DMS53 treated with DMSO at 0.1 percent for 48 hours (cell line): ENCODE results near the gene ACADVL.

Experiments
- DNase-seq: peaks from one replicate; lab custom pipeline; 2025; ENCODE audit not compliant: unreplicated experiment; lab: John Stamatoyannopoulos, UW

ACADVL gene

DNA sequence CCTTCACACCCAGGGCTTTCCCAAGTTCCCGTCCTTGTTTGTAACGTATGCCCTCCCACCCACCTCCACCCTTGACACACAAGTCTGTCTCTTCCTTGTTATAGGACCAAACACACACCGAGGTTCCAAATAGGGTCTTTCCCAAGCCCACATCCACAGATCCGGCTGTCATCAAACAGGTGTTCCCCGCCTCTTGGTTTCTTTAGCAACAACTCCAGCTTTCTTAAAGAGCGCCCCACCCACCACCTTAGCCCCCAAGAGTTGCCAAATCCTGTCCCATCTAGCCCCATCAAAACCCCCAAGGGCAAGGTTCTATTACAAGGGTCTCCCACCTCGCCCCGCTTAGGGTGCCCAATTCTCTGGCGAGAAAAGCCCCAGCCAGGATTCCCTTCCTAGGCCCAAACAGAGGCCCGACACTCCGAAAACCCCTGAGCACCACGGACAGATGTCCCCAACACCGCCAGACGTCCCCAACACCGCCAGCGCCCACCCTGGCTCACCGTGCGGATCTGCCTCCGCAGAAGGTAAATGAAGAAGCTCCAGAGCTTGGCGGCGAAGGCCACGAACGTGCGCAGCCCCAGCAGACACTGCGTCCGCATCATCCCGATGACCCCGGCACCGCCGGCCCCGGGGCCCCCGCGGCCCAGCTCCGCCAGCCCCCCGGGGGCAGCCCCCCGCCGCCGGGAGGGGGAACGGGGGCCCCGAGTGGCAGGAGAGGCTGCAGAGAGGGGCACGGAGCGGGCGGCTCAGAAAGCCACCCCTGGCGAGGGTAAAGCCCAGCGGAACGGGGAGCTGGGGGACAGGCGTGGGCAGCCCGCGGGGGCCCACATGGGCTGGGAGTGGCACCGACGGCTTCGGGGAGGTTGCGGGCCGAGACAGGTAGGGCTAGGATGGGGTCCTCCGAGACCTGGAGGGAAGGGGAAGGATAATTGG, 31.2 kb downstream of the ACADVL start:
- no peak for DNase-seq

DNA sequence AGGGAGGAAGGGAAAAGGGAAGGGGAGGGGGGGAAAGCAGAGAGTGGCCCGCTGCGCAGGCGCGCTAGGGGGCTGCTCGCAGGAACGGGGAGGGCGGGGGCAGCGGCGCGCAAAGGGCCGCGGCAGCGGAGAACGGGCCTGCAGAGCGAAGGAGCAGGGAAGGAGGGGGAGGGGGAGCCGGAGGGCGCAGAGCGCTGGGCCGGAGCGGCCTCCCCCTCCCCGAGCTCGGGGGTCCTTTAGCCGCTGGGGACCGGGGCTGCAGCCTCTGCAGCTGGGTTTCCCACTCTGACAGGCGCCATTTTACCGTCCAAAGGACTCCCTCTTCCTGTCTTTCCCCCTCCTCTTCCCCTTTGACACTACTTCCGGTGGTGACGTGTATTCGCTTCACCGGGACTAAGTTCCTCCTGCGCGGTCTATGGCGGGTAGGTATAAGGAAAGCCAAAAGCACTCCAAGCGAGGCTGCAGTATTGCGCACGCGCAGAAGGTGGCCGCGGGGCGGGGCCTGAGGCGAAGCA, 32.0 kb downstream of the ACADVL start, which contains the start of gene CTDNEP1:
TSS of gene CTDNEP1 (minus strand) at position 74 of the 515 bp plus-strand sequence. CDS start 438 bp downstream, outside the sequence.
- DNase-seq: peak; percentile 99

DNA sequence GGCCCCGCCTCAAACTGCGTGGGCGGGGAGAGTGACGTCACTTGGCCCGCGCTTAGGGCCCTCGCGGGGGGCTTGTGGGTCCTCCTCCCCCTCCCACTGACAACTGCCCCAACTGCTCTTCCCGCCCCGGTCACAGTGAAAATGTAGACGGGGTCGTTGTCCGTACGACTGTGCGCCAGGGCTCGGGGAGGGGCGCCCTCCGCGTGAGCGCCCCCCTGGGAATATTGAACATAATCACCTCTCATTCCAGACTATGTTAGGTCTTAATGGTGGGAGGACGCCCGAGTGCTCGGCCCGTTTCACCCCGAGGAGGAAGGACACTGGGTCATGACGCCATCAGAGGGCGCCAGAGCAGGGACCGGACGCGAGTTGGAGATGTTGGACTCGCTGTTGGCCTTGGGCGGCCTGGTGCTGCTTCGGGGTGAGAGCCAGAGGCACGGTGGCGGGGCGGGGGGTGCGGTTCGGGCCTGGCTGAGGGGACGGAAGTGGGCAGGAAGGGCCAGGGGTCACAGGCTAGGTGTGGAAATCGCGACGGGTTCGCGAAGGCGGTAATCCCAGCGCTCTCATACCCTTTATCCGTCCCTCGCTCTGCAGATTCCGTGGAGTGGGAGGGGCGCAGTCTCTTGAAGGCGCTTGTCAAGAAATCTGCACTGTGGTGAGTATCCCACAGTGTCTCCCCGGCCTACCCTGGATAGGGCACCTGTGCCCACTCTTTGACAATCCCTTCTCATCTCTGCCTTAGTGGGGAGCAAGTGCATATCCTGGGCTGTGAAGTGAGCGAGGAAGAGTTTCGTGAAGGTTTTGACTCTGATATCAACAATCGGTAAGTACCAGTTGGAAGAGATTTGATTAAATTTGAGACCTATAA, 32.7 kb downstream of the ACADVL start, which contains the start of gene ELP5:
TSS of gene ELP5 (plus strand) at position 40 of the 868 bp plus-strand sequence. CDS start at position 376, 336 bp downstream.
- DNase-seq: peak; percentile 87

DNA sequence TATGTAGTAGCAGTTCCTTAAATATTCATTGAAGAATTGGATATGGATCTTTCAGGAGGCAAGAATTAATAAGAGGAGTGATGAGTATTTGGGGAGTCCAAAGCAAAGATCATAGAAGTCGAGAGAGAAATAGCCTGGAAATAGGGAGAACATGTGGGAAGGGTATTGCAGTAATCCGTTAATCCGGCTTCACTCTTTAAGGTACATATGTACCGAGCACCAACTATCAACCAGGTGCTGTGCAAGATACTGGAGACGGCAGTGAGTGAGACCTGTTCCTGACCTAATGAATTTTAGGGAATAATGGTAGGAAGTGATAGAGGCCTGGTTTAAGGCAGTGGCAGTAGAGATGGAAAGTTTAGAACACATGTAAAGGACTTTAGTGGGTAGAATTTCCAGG, 33.3 kb downstream of the ACADVL start:
- no peak for DNase-seq

DNA sequence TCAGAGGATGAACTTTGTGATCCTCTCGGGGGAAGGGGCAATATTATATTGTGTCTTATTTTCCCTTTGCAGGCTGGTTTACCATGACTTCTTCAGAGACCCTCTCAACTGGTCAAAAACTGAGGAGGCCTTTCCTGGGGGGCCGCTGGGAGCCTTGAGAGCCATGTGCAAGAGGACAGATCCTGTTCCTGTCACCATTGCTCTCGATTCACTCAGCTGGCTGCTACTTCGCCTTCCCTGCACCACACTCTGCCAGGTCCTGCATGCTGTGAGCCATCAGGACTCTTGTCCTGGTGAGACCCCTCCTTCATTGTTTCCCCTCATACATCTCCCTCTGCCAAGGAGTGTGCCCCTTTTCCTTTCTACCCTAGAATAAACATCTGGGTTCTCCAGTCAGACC, 34.8 kb downstream of the ACADVL start:
- DNase-seq: no peak

DNA sequence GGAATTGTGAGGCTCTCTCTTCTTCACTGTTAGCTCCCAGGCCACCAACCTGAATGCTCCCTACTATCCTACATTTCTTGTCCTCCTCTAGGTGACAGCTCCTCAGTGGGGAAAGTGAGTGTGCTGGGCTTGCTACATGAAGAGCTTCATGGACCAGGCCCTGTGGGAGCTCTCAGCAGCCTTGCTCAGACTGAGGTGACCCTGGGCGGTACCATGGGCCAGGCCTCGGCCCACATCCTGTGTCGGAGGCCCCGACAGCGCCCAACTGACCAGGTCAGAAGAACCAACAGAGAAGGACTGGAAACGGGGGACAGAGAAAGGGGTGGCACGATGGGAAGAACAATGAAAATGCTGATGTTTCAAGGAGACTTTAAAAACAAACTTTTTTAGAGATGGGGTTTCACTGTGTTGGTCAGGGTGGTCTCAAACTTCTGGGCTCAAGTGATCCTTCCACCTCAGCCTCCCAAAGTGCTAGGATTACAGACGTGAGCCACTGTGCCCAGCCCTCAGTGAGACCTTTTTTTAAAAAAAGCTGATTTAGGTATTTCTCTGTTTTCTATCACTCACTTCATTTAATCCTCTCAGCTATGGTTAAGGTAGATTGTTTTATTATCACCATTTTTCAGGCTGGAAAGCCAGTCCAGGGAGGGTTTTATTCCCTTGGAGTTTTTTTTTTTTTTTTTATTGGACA, 37.2 kb downstream of the ACADVL start:
- no peak for DNase-seq

DNA sequence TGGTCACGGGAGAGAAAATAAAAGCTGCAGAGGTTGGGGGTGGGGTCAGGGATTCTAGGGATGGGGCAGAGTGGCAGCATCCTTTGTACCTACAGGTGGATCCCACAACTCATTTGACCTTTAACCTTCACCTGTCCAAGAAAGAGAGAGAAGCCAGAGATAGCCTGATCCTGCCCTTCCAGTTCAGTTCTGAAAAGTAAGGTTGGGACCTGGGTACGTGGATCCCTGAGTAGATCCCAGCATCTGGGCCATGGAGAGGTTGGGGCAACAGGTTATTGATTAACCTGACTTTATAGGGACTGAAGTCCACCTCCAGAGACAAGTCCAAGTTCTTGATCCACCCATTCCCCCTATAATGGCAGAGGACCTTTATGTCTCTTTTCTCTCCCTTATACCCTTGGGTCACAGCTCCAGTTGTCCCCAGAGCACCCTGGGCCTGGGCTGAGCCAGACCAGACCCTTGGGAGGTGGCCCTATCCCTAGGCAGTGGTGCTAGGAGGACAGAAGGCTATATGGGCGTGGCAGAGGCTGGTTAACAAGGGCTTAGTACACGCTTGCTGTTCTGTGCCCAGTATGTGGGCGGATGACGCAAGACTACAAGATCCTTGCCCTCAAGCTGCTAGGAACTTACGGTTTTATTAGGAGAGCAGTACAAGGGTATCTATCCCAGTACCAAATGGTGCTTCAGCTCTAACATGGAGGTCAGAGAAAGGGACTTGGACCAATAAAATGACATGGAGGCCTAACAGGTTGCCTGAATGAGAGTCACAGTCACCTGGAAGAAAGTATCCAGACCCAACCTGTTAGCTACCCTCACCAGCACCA, 39.2 kb downstream of the ACADVL start:
- no peak for DNase-seq

DNA sequence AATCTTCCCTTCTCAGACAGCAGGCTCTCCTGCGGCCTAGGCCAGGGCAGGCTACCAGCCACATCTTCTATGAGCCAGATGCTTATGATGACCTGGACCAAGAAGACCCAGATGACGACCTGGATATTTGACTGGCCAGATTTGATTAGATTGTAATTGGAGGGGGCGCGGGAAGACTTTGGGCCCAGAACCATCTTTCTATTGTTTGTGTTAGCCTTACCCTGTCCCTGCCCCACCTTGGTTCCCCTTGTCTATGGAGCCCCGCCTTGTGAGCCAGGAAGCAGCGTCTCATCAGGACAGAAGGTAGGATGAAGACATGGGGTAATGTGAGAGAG, 39.8 kb downstream of the ACADVL start:
- no peak for DNase-seq

DNA sequence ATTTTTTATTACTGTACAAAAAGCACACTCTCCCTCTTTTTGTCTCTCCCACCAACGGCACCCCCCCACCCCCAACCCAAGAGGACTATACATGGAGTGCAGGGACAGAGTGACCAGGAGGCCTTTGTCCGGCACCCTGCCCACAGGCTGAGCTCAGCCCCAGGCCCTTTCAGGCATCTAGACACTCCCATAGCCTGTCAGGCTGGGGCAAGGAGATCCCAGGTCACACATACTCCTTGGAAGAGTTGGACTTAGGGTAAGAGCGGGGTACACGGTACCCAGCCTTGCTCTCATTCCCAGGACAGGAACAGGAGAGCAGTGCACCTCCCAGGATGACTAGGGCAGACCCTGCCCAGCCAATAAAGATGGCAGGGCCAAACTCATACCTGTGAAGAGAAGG, 40.4 kb downstream of the ACADVL start:
- DNase-seq: no peak

DNA sequence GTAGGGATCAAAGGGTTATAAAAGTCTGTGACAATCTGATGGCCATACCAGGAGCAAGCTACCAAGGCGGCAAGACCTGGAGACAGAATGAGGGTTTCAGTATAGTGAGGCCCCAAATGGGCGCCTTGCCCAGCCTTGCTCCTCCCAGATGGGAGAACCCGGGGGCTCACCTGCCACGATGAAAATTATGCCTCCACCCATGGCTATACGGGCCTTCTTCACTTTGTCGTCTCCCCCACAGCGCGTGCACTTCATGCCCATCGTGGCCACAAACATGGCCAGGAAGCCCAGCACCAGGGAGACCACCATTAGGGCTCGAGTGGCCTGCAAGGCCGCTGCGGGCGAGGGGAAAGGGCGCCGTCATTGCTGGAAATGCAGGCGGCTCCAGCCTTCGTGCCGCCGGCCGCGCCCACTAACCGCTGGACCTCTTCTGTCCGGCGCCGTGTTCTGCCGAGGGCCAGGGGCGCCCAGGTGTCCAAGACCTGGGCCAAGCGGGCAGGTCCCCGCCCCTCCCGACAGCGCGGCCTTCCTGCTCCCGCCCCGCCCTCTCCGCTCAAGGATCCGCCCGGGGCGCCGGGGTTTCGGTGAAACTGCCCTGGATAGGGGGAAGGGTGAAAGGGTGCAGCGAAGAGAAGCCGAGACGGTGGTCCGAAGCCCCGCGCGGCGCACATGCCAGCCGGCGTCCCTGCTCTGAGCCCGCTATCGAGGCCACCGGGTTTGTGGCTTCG, 41.1 kb downstream of the ACADVL start:
- peak; percentile 64 for DNase-seq

DNA sequence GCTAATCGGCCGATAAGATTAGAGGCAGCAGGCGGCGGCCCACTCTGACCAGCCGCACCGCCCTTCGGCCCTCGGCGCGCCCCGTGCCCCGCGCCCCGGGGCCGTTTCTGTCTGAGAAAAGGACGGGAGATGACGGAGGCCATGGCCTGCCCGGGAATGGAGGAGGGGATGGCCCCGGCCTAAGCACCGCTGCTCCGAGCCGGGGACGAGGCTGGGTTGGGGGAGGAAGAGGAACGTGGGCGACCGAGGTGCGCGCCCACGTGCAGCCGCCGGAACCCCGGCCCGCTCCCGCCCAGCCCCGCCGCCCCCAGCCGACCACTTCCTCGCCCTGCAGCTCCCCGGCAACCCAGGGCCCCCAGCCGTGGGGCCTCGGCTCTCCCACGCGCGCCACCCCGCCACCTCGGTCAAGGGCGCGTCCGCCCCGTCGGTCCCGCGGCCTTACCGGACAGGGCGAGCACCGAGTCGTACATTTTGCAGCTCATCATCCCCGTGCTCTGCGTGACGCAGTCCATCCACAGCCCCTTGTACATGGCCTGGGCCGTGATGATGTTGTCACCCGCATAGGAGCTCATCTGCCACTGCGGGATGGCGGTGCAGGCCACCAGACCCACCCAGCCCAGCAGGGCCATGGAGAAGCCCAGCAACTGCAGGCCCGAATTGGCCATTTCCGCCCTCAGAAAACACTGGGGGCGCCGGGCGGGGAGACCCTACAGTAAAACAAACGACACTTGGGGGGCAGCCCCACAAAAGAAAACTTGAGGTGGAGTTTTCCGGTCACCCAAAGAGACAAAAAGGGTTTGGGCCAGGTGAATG, 41.8 kb downstream of the ACADVL start:
- no peak for DNase-seq

DNA sequence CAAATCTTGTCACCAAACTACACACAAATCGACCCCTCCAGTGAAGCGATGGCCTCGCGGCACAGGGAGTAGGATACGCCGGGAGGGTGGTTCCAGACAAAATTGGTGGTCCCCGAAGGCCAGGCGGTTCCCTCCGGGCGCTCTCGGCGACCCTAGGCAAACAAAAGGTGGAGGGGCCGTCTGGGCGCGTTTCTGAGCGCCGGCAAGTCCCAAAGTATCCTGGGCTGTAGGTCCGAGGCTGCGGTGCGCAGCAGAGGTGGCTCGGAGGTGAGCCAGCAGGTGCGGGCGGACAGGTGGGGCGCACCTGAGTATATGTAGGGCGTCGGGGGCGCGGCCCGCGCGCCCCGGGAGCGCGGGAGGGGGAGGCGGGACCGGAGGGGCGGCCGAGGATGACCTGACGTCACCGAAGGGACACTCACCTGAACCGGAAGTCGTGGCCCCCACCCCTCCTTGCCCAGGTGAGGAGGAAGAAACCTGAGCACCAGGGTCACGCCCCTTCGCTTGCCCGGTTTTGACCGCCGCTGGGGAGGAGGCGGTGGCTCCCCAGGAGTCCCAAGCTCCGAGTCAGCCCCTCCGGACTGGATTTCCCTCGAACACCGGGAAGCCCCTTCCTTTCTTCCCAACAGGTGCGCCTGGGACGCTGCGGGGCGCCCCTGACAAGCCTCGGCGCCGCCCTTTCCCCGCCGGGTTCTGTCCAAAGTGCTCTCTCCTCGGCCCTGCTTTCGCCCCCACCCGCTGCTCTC, 42.6 kb downstream of the ACADVL start, which contains the start of gene CLDN7:
TSS of gene CLDN7 (minus strand) at position 287 of the 743 bp plus-strand sequence. CDS start 435 bp downstream, outside the sequence.
- DNase-seq: peak; percentile 95

DNA sequence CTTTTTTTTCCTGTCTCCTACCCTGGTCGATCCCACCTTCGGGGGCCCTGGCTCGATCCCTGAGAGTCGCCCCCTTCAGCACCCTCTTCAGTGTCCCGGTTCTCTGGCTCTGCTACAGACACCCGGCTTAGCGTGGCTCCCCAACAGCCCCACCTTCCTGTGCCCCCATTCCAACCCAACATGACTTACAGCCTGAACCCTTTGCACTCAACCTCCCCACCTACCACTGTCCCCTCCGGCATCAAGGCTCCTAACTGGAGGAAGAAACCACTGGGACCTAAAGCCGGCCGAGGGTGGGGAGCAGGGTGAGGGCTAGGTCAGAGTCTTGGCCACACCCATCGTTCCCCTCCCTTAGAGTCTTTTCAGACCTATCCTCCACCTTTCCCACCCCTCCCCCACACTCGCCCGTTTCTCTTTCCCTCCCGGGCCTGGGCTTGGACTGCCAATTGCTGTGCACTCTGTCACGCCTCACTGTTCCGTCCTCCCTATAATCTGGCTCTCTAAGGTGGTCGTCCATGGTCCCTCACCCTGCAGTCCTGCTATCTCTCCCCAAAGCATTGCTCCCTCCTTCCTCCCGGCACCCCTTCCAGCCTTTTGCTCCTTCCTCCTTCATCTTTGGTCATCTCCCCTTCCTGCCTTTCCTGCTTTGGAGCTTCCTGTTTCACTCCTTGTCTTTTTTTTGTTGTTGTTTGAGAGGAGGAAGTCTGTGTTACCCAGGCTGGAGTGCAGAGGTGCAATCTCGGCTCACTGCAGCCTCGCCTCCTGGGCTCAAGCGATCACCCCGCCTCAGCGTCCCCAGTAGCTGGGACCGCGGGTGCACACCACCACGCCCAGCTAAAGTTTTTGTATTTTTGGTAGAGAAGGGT, 43.4 kb downstream of the ACADVL start:
- DNase-seq: peak; percentile 48

DNA sequence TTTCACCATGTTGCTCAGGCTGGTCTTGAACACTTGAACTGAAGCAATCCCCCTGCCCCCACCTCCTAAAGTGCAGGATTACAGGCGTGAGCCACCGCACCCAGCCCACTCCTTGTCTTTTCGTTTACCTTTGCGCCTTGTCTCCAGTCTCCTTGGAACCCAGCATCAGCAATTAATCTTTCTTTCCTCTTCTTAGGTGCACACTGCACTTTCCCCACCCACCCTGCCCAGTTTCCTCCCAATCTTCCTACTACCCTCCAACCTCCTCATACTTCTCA, 44.0 kb downstream of the ACADVL start:
- DNase-seq: no peak

DNA sequence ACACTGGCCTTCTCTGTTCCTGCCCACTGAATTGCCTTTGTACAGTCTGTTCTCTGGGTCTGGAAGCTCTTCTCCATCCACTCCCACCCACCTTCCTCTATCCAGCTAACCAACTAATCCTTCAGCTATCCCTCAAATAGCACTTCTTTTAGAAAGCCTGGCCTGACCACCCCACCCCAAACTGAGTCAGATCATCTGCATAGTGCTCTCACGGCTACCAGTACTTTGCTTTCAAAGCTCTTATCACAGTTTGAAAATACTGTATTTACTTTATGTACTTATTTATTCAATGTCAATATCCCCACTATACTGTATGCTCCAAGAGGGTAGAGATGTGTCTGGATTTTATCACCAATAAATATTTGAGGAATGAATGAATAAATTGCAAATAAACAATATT, 47.0 kb downstream of the ACADVL start:
- DNase-seq: no peak
